NCI-H1694 treated with DMSO at 0.1 percent for 48 hours (cell line): ENCODE data around the gene DNAJC12.
"Not testable (repeated sequence)": the region's sequence is repeated elsewhere in the genome, so short reads cannot be mapped to it uniquely, and the experiment has no call there.

Experiments
- DNase-seq: peaks from one replicate; lab custom pipeline; 2025; lab: John Stamatoyannopoulos, UW

DNAJC12 gene

GRCh38 chr10:67762567-67762966 lies 75.4 kb downstream of the DNAJC12 start:
- not testable (repeated sequence) for DNase-seq

GRCh38 chr10:67760272-67760671 lies 77.7 kb downstream of the DNAJC12 start:
- no peak for DNase-seq
